ENCODE data around the gene SDHAF1. TPM values are rescaled to one million over a fixed set of nuclear protein-coding genes. Genes with fewer than 3 reads are reported as not detected.
A peak's percentile ranks its signal among the peaks of the same experiment; 100 is the strongest.

SDHAF1 gene
- total RNA-seq, 1 experiment from 2014 or later: 16.0 TPM

- H3K9ac ChIP-seq (ENCODE audit: extremely low read depth, insufficient read length, low read length): no peak overlapping the region
- no peak for TF ChIP-seq CTCF (conservative IDR thresholded peaks at IDR 0.05)
- H2BK15ac ChIP-seq (ENCODE audit: low read depth, low read length): no peak overlapping the region
- Mint-ChIP-seq H3K27me3 (ENCODE audit: low read depth) (peaks cover 1% of the 10 kb centered on the region; the same call in 1 of the 2 replicates), H3K4me1 (peaks cover 15 to 18% of the 10 kb centered on the region in 2 experiments), H3K36me3 (ENCODE audit: insufficient read depth in 1 of 3, low read depth in 3 of 3) (peaks cover 7 to 23% (median 14%) of the 10 kb centered on the region in 3 experiments), H3K4me3 (peak overlapping the region; percentile 83 to 89; a peak in 2 of 5 replicates), H3K9me3 (no peaks in the 10 kb centered on the region), H3K27ac (no peak overlapping the region)
- no peak overlapping the region for H2BK5ac ChIP-seq (ENCODE audit: insufficient read length, low read length)
- peaks cover 3% of the 10 kb centered on the region for H4K20me1 ChIP-seq (ENCODE audit: control insufficient read depth, insufficient read depth, insufficient read length)
- no peak overlapping the region for H3K4me2 ChIP-seq (ENCODE audit: insufficient read depth, insufficient read length, low read length)
- no peak overlapping the region for H3K56ac ChIP-seq (ENCODE audit: insufficient read length, low read depth, low read length)
- no peak overlapping the region for H2BK20ac ChIP-seq (ENCODE audit: low read depth, low read length, poor library complexity, severe bottlenecking)
- H3K9me3 ChIP-seq (ENCODE audit: control insufficient read depth, low read depth, low read length): no peaks in the 10 kb centered on the region
- H3K79me1 ChIP-seq (ENCODE audit: insufficient read depth, low read depth, low read length, poor library complexity, severe bottlenecking): no peaks in the 10 kb centered on the region
- H4K5ac ChIP-seq (ENCODE audit: insufficient read length, low read depth, low read length): no peak overlapping the region
- no peak overlapping the region for H3K23ac ChIP-seq (ENCODE audit: insufficient read length, low read depth, low read length)
- no peak overlapping the region for H2BK120ac ChIP-seq (ENCODE audit: low read depth, low read length, poor library complexity, severe bottlenecking)
- no peaks in the 10 kb centered on the region for H3K79me2 ChIP-seq (ENCODE audit: insufficient read depth, low read length)
- DNase-seq: no peak
- WGBS (ENCODE audit: extremely low coverage, insufficient read length, low lambda C conversion rate): no CpG with 5 or more reads among the region's 8 CpGs
- H2BK12ac ChIP-seq (ENCODE audit: insufficient read length, low read depth, low read length): no peak overlapping the region
- peaks cover 6% of the 10 kb centered on the region for H3K23me2 ChIP-seq (ENCODE audit: insufficient read length, low read depth, low read length, poor library complexity, severe bottlenecking)
- H3K27me3 ChIP-seq (ENCODE audit: insufficient read depth, low read length): no peaks in the 10 kb centered on the region
- no peak overlapping the region for H3K14ac ChIP-seq (ENCODE audit: insufficient read depth, low read length)
- H3T11ph ChIP-seq (ENCODE audit: low read length): no peak overlapping the region
- H2AK5ac ChIP-seq (ENCODE audit: insufficient read length, low read length): no peak overlapping the region
- no peak overlapping the region for H3K27ac ChIP-seq (ENCODE audit: insufficient read length, low read depth, low read length)
- H3K4ac ChIP-seq (ENCODE audit: low read depth, low read length): no peak overlapping the region
- H3K4me1 ChIP-seq (ENCODE audit: insufficient read depth, low read length): no peaks in the 10 kb centered on the region
- H4K8ac ChIP-seq (replicated peaks; ENCODE audit: insufficient read length, low read depth, low read length): no peak overlapping the region
- no peak overlapping the region for H3K18ac ChIP-seq (ENCODE audit: insufficient read length, low read depth, low read length)
- no peak overlapping the region for H4K91ac ChIP-seq (ENCODE audit: insufficient read length, low read depth, low read length)
- no peak overlapping the region for H2AFZ ChIP-seq (ENCODE audit: low read length)
Measured at GRCh38 chr19:35996777-35997176, 1.8 kb downstream of the SDHAF1 start.

Data from H9 (cell line).